Body of pancreas (tissue), 4 donors: ENCODE results near the gene MTF1.

Experiments used
- POLR2A ChIP-seq, 3 donors: fragments of 450-650 bp; IDR thresholded peaks; one replicate each; pipeline ENCODE4 v1.6.1; 2016; ENCODE audit warnings: antibody characterized with exemption in 3 of 3, mild to moderate bottlenecking in 2 of 3
- TF ChIP-seq, protein P1 (sequence below), 7 experiments: fragments of 450-650 bp in 4 of 7; fragments of 200-600 bp in 3 of 7; sonication (generic) in 3 of 7; IDR thresholded peaks; one replicate each; pipeline ENCODE4 v1.5.1; 2016 to 2019; ENCODE audit warnings: antibody characterized with exemption in 7 of 7

DNA sequence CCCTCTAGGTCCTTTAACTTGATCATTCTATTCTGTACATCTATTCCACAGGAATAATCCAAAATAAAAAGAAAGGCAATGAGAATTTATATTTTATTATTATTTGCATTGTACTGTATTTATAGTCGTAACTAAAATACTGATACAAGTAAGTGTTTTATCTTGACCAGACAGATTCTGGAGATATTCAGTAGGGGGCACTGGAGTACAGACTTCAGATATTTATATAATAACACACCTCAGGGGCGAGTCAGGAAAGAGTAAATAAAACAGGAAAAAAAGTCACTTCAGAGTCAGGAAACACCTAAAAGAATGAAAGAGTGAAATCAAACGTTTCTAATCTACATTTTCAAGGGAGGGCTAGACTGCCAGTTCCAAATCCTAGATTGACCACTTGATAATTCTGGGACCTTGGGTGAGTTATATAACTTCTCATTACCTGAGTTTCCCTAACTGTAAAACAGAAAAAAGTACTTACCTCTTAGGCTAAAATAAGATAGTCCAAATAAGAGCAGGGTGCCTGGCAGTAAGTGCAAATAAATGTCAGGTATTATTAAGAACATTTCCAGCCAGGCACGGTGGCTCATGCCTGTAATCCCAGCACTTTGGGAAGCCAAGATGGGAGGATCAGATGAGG is 31.1 kb upstream of the MTF1 start:
- TF ChIP-seq, protein P1, sequence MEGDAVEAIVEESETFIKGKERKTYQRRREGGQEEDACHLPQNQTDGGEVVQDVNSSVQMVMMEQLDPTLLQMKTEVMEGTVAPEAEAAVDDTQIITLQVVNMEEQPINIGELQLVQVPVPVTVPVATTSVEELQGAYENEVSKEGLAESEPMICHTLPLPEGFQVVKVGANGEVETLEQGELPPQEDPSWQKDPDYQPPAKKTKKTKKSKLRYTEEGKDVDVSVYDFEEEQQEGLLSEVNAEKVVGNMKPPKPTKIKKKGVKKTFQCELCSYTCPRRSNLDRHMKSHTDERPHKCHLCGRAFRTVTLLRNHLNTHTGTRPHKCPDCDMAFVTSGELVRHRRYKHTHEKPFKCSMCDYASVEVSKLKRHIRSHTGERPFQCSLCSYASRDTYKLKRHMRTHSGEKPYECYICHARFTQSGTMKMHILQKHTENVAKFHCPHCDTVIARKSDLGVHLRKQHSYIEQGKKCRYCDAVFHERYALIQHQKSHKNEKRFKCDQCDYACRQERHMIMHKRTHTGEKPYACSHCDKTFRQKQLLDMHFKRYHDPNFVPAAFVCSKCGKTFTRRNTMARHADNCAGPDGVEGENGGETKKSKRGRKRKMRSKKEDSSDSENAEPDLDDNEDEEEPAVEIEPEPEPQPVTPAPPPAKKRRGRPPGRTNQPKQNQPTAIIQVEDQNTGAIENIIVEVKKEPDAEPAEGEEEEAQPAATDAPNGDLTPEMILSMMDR (IDR thresholded peaks at IDR 0.05): peak in 6 of 7 experiments; percentile 34 to 69 (median 65)
- TF ChIP-seq POLR2A (IDR thresholded peaks at IDR 0.05): no peak
